Cardiac muscle cell (in vitro differentiated cells and primary cell): ENCODE results near the gene IQGAP3. TPM values are rescaled to one million over a fixed set of nuclear protein-coding genes. Genes with fewer than 3 reads are reported as not detected.
A peak's percentile ranks its signal among the peaks of the same experiment; 100 is the strongest.
"Not testable (repeated sequence)": the region's sequence is repeated elsewhere in the genome, so short reads cannot be mapped to it uniquely, and the experiment has no call there.

ENCODE experiments used
- DNase-seq, 2 donors: peaks; one replicate each; pipeline versions ENCODE4 v3.0.0 to v3.0.0-alpha.2; 2010 to 2017; ENCODE audit warnings: low read depth in 1 of 2, low spot score in 1 of 2
- H3K27ac ChIP-seq: fragments of 200-600 bp; sonication (generic); 2 replicates; pipeline ENCODE4 v1.5.1; 2016
- H3K27me3 ChIP-seq: fragments of 200-600 bp; sonication (generic); 2 replicates; pipeline ENCODE4 v1.6.0; 2016; ENCODE audit warnings: control low read depth
- H3K36me3 ChIP-seq: fragments of 200-600 bp; sonication (generic); 2 replicates; pipeline ENCODE4 v1.5.1; 2016; ENCODE audit warnings: control low read depth
- H3K4me1 ChIP-seq: fragments of 200-600 bp; sonication (generic); 2 replicates; pipeline ENCODE4 v1.8.1; 2017; ENCODE audit warnings: low read depth, mild to moderate bottlenecking, mixed run types
- H3K4me3 ChIP-seq: fragments of 200-600 bp; sonication (generic); 2 replicates; pipeline ENCODE4 v1.5.1; 2016; ENCODE audit warnings: mild to moderate bottlenecking
- H3K9me3 ChIP-seq: fragments of 200-600 bp; sonication (generic); 2 replicates; pipeline ENCODE4 v1.5.1; 2017; ENCODE audit warnings: low read depth, mild to moderate bottlenecking, control low read depth
- polyA plus RNA-seq: library from polyadenylated mRNA; unstranded; fragments of >200 nt; fragmentation: Nextera tagmentation; extraction: Ambion mirVana; gene quantifications from 2 replicates; pipeline ENCODE4 v1.2.1, GENCODE V29; 2016
- total RNA-seq: library from RNA; depleted of rRNA; stranded (reverse); fragments of >200 nt; gene quantifications from 2 replicates; pipeline ENCODE4 v1.2.3, GENCODE V29; 2016
- TF ChIP-seq, protein P1 (sequence below): IDR thresholded peaks from 2 replicates; pipeline ENCODE4 v1.5.1; 2012; ENCODE audit warnings: low read depth, mild to moderate bottlenecking, low read length

Gene IQGAP3
- total and polyA plus RNA-seq, 2 experiments from 2014 or later, result 0.95 to 31.8 TPM

DNA sequence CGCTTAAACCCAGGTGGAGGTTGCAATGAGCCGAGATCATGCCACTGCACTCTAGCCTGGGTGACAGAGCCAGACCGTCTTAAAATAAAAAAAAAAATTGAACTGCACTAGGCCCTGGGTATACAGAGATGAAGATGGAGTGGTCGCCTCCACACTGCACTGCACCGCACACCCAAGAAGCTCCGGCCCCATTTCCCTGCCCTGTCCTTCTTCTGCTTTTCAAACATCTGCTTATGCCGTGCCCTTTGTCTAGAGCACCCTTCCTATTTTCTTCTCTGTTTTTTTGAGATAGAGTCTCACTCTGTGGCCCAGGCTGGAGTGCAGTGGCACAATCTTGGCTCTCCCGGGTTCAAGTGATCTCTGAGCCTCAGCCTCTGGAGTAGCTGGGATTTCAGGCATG lies 17.4 kb downstream of the IQGAP3 start:
- no peaks in the 10 kb centered on the region for H3K27me3 ChIP-seq
- TF ChIP-seq, protein P1, sequence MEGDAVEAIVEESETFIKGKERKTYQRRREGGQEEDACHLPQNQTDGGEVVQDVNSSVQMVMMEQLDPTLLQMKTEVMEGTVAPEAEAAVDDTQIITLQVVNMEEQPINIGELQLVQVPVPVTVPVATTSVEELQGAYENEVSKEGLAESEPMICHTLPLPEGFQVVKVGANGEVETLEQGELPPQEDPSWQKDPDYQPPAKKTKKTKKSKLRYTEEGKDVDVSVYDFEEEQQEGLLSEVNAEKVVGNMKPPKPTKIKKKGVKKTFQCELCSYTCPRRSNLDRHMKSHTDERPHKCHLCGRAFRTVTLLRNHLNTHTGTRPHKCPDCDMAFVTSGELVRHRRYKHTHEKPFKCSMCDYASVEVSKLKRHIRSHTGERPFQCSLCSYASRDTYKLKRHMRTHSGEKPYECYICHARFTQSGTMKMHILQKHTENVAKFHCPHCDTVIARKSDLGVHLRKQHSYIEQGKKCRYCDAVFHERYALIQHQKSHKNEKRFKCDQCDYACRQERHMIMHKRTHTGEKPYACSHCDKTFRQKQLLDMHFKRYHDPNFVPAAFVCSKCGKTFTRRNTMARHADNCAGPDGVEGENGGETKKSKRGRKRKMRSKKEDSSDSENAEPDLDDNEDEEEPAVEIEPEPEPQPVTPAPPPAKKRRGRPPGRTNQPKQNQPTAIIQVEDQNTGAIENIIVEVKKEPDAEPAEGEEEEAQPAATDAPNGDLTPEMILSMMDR, result no peak
- H3K4me3 ChIP-seq, result no peak overlapping the region
- H3K27ac ChIP-seq, result no peak overlapping the region
- H3K9me3 ChIP-seq, result no peaks in the 10 kb centered on the region
- H3K4me1 ChIP-seq, result peaks cover 9% of the 10 kb centered on the region
- no peaks in the 10 kb centered on the region for H3K36me3 ChIP-seq
- no peak for DNase-seq

- Histone ChIP-seq H3K4me3 (no peak overlapping the region), H3K27ac (no peak overlapping the region), H3K27me3 (no peaks in the 10 kb centered on the region), H3K9me3 (no peaks in the 10 kb centered on the region), H3K36me3 (no peaks in the 10 kb centered on the region), H3K4me1 (no peaks in the 10 kb centered on the region)
- DNase-seq, result no peak
- TF ChIP-seq, protein P1, result no peak
Measured at GRCh38 chr1:156553860-156554485, 18.4 kb downstream of the IQGAP3 start.

DNA sequence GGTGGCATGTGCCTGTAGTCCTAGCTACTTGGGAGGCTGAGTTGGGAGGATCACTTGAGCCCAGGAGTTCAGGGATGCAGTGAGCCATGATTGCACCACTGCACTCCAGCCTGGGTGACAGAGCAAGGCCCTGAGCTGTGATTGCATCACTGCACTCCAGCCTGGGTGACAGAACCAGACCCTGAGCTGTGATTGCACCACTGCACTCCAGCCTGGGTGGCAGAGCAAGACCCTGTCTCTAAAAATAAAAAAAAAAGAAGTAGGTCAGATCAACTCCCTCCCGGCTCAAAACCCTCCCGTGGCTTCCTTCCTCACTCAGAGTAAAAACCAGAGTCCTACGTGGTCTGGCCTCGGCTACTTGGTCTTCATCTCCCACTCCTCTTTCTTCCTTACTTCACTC lies 19.4 kb downstream of the IQGAP3 start:
- DNase-seq, result peak in 1 of 2 donors; percentile 10
- not testable (repeated sequence) for H3K9me3 ChIP-seq, H3K27ac ChIP-seq, H3K36me3 ChIP-seq, H3K27me3 ChIP-seq, H3K4me1 ChIP-seq, H3K4me3 ChIP-seq

GRCh38 chr1:156552518-156552917 lies 19.8 kb downstream of the IQGAP3 start:
- Histone ChIP-seq H3K27me3 (no peaks in the 10 kb centered on the region), H3K27ac (no peak overlapping the region), H3K4me3 (no peak overlapping the region), H3K4me1 (peaks cover 7% of the 10 kb centered on the region), H3K36me3 (no peaks in the 10 kb centered on the region), H3K9me3 (no peaks in the 10 kb centered on the region)
- TF ChIP-seq, protein P1, result no peak
- no peak for DNase-seq

DNA sequence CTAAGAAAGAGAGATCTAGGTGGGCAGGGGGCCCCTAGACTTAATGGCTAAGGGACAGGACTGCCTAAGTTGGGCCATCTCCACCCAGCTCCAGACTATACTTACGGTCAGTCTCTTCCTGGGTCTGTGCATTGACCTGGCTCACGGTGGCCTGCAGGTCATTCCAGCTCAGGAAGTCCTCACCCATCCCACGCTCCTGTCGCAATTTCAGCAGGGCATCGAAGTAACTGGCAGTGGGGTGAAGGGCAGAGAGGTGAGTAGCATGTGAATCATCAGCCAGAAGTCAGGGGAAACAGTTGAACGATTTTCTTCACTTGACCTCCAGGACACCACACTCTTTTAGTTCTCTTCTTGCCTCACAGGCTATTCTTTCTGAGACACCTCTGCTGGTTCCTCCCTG lies 20.5 kb downstream of the IQGAP3 start:
- TF ChIP-seq, protein P1, result no peak
- H3K27ac ChIP-seq, result no peak overlapping the region
- no peaks in the 10 kb centered on the region for H3K36me3 ChIP-seq
- no peaks in the 10 kb centered on the region for H3K27me3 ChIP-seq
- no peaks in the 10 kb centered on the region for H3K9me3 ChIP-seq
- no peak for DNase-seq
- H3K4me1 ChIP-seq, result peaks cover 8% of the 10 kb centered on the region
- H3K4me3 ChIP-seq, result no peak overlapping the region

DNA sequence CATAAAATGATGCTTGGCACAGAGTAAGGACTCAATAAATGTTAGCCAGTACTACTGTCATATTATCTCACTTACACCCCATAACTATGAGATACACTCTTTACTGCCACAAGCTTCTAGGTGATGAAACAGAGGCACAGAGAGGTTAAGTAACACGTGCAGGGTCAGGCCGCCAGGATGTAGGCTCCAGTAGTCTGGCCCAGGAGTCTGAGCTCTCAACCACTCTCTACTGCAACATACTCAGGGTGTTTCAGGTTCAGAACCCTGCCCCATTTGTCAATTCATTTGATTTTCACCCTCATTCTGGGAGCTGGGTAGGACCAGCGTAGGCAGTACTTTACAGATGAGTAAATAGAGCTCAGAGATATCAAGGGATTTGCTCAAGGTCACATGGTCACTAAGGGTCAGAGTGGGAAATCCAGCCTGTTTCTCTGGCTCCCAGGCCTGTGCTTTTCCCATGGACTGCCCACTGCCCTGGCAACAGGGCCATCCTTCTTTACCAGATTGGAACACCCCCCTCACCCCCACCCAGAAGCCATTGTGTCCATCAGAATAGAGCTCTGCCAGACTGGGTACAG lies 21.2 kb downstream of the IQGAP3 start:
- Histone ChIP-seq H3K9me3 (no peaks in the 10 kb centered on the region), H3K36me3 (no peaks in the 10 kb centered on the region), H3K27ac (no peak overlapping the region), H3K4me3 (no peak overlapping the region), H3K27me3 (no peaks in the 10 kb centered on the region), H3K4me1 (peaks cover 8% of the 10 kb centered on the region)
- DNase-seq, result no peak
- TF ChIP-seq, protein P1, result no peak
